NT2/D1 (cell line): ENCODE results near the gene SLC44A2.

Source experiments
- DNase-seq: peaks from one replicate; pipeline ENCODE4 v3.0.0-alpha.2; 2011; ENCODE audit warnings: low read depth, low spot score
- H3K27me3 ChIP-seq: 2 replicates; pipeline ENCODE4 v1.6.0; 2011; ENCODE audit warnings: mild to moderate bottlenecking; ENCODE audit not compliant: insufficient read length, insufficient read depth
- H3K36me3 ChIP-seq: 2 replicates; pipeline ENCODE4 v1.6.1; 2011; ENCODE audit warnings: mild to moderate bottlenecking, low read length, mixed read lengths; ENCODE audit not compliant: insufficient read depth, insufficient read length
- H3K4me1 ChIP-seq: 2 replicates; pipeline ENCODE4 v1.5.1; 2011; ENCODE audit not compliant: insufficient read depth, insufficient read length
- H3K4me3 ChIP-seq: 2 replicates; pipeline ENCODE4 v1.5.1; 2011; ENCODE audit warnings: low read depth; ENCODE audit not compliant: insufficient read length
- H3K9ac ChIP-seq: 2 replicates; pipeline ENCODE4 v1.6.0; 2011; ENCODE audit warnings: low read depth; ENCODE audit not compliant: insufficient read length
- H3K9me3 ChIP-seq: 2 replicates; pipeline ENCODE4 v1.5.1; 2011; ENCODE audit warnings: mild to moderate bottlenecking, low read length; ENCODE audit not compliant: insufficient read depth
- SUZ12 ChIP-seq: IDR thresholded peaks from 2 replicates; pipeline ENCODE4 v1.6.1; 2011; ENCODE audit not compliant: insufficient read length, insufficient read depth; ENCODE audit errors: extremely low read depth
- YY1 ChIP-seq: IDR thresholded peaks from 2 replicates; pipeline ENCODE4 v1.6.1; 2011; ENCODE audit not compliant: insufficient read length, insufficient read depth
- ZNF274 ChIP-seq: IDR thresholded peaks from 2 replicates; pipeline ENCODE4 v1.6.1; 2011; ENCODE audit warnings: mild to moderate bottlenecking, low read depth, low read length

SLC44A2 gene

GRCh38 chr19:10617409-10618121 is 7.8 kb upstream of the SLC44A2 start:
- H3K4me3 ChIP-seq, result no peak overlapping the region
- no peaks in the 10 kb centered on the region for H3K9me3 ChIP-seq
- no peak overlapping the region for H3K9ac ChIP-seq
- no peaks in the 10 kb centered on the region for H3K27me3 ChIP-seq
- peaks cover 10% of the 10 kb centered on the region for H3K36me3 ChIP-seq
- no peak for DNase-seq
- peaks cover 3% of the 10 kb centered on the region for H3K4me1 ChIP-seq
- TF ChIP-seq ZNF274 (no peak), YY1 (no peak), SUZ12 (no peak)

- no peak for TF ChIP-seq YY1
- no peak for TF ChIP-seq SUZ12
- no peak for TF ChIP-seq ZNF274
- no peak overlapping the region for H3K4me3 ChIP-seq
- no peaks in the 10 kb centered on the region for H3K27me3 ChIP-seq
- peaks cover 10% of the 10 kb centered on the region for H3K36me3 ChIP-seq
- DNase-seq, result no peak
- no peaks in the 10 kb centered on the region for H3K9me3 ChIP-seq
- no peak overlapping the region for H3K9ac ChIP-seq
- peaks cover 6% of the 10 kb centered on the region for H3K4me1 ChIP-seq
Measured at GRCh38 chr19:10618846-10619245, 6.5 kb upstream of the SLC44A2 start.

GRCh38 chr19:10620786-10621185 is 4.6 kb upstream of the SLC44A2 start:
- H3K36me3 ChIP-seq, result peaks cover 8% of the 10 kb centered on the region
- no peak overlapping the region for H3K9ac ChIP-seq
- TF ChIP-seq YY1, result no peak
- no peak for TF ChIP-seq ZNF274
- TF ChIP-seq SUZ12, result no peak
- no peak overlapping the region for H3K4me3 ChIP-seq
- H3K27me3 ChIP-seq, result no peaks in the 10 kb centered on the region
- DNase-seq, result no peak
- no peaks in the 10 kb centered on the region for H3K9me3 ChIP-seq
- peaks cover 10% of the 10 kb centered on the region for H3K4me1 ChIP-seq

- TF ChIP-seq SUZ12, result no peak
- no peak for TF ChIP-seq ZNF274
- TF ChIP-seq YY1, result no peak
- no peaks in the 10 kb centered on the region for H3K27me3 ChIP-seq
- H3K4me1 ChIP-seq, result peaks cover 13% of the 10 kb centered on the region
- H3K9me3 ChIP-seq, result no peaks in the 10 kb centered on the region
- no peak for DNase-seq
- no peak overlapping the region for H3K4me3 ChIP-seq
- no peak overlapping the region for H3K9ac ChIP-seq
- peaks cover 7% of the 10 kb centered on the region for H3K36me3 ChIP-seq
Measured at GRCh38 chr19:10621966-10622365, 3.4 kb upstream of the SLC44A2 start.

GRCh38 chr19:10624585-10624984 is 768 bp upstream of the SLC44A2 start:
- Histone ChIP-seq H3K36me3 (peaks cover 14% of the 10 kb centered on the region), H3K4me1 (peaks cover 10% of the 10 kb centered on the region), H3K9ac (no peak overlapping the region), H3K4me3 (no peak overlapping the region), H3K9me3 (no peaks in the 10 kb centered on the region), H3K27me3 (no peaks in the 10 kb centered on the region)
- no peak for DNase-seq
- TF ChIP-seq SUZ12 (no peak), ZNF274 (no peak), YY1 (no peak)

- H3K4me1 ChIP-seq, result peaks cover 10% of the 10 kb centered on the region
- H3K9ac ChIP-seq, result peak overlapping the region; percentile 85
- no peaks in the 10 kb centered on the region for H3K27me3 ChIP-seq
- H3K36me3 ChIP-seq, result peaks cover 18% of the 10 kb centered on the region
- no peak for DNase-seq
- no peaks in the 10 kb centered on the region for H3K9me3 ChIP-seq
- TF ChIP-seq ZNF274 (no peak), SUZ12 (no peak), YY1 (no peak)
- peak overlapping the region; percentile 41 for H3K4me3 ChIP-seq
Measured at GRCh38 chr19:10625762-10626138, 397 bp downstream of the SLC44A2 start.

GRCh38 chr19:10631874-10632273 is 6.5 kb downstream of the SLC44A2 start:
- Histone ChIP-seq H3K27me3 (no peaks in the 10 kb centered on the region), H3K4me3 (no peak overlapping the region), H3K36me3 (peaks cover 66% of the 10 kb centered on the region), H3K9ac (no peak overlapping the region), H3K4me1 (no peaks in the 10 kb centered on the region), H3K9me3 (no peaks in the 10 kb centered on the region)
- no peak for TF ChIP-seq SUZ12
- no peak for TF ChIP-seq YY1
- no peak for TF ChIP-seq ZNF274
- no peak for DNase-seq
